ENCODE results near the gene ENO4. TPM values are rescaled to one million over a fixed set of nuclear protein-coding genes. Genes with fewer than 3 reads are reported as not detected.

ENO4 gene
- total and polyA plus RNA-seq, 10 of the 15 experiments (the other 5 are each of a cell fraction or from before 2014, with no cell fraction given): 0.12 to 0.37 (median 0.18) TPM; not detected in 7

DNA sequence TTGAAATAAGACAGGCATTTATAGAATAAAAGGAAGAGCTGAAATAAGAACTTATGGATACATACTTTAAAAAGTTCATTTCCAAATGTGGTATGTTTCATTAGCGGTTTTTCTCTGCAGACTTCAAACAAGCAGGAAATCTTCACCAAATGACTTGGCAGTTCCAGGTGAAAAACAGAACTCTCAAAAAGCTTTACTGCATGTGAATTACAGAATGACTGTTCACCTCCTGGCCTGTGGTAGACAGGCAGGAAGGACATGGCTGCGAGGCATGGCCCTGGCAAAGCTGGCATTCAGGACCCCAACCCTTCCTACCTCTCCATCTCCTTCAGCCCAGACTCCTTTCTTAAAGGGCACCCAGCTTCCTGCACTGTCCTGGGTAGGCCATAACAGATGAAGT, 21.2 kb upstream of the ENO4 start:
- RAD21 ChIA-PET (ENCODE audit: unreplicated experiment): no interaction called here
- intact Hi-C loops (cut with micrococcal nuclease; ENCODE audit: unreplicated experiment) (no loop called here), in situ Hi-C loops (cut with MboI) (no loop called here)
- no peak overlapping the region for H2AFZ ChIP-seq (ENCODE audit: control insufficient read depth, low read depth, low read length)
- ATAC-seq (no peak), FAIRE-seq (no peak), DNase-seq (ENCODE audit: low read depth, low spot score) (no peak)
- no peak overlapping the region for H3K4me3 ChIP-seq
- H3K27ac ChIP-seq (ENCODE audit: control insufficient read depth, insufficient read depth): no peak overlapping the region
- no peak for TF ChIP-seq WRNIP1 (IDR thresholded peaks at IDR 0.05; ENCODE audit: borderline replicate concordance, low read depth, low read length)
- TF ChIP-seq YBX1 (IDR thresholded peaks at IDR 0.05): no peak
- no peak for TF ChIP-seq TCF12 (IDR thresholded peaks at IDR 0.05; ENCODE audit: low read depth, low read length)
- no peak for TF ChIP-seq HDAC6 (IDR thresholded peaks at IDR 0.05; ENCODE audit: unreplicated experiment)
- TF ChIP-seq NFYB (IDR thresholded peaks at IDR 0.05; ENCODE audit: insufficient read depth, low read depth, low read length): no peak
- no peak for TF ChIP-seq STAT3 (IDR thresholded peaks at IDR 0.05; ENCODE audit: low read depth, low read length)
- TF ChIP-seq IKZF2 (IDR thresholded peaks at IDR 0.05): peak in 1 of 2 experiments; percentile 18; a peak in 1 of 4 replicates
- no peak for TF ChIP-seq RAD21 (IDR thresholded peaks at IDR 0.05; ENCODE audit: insufficient read depth, low read depth, low read length)
- no peak for TF ChIP-seq JUNB (IDR thresholded peaks at IDR 0.05)
- no peak overlapping the region for H3K9ac ChIP-seq (ENCODE audit: control insufficient read depth, insufficient read depth, low read length)
- 25% methylated on average over 2 of the region's 2 CpGs for WGBS (ENCODE audit: insufficient coverage, insufficient replicate concordance, low lambda C conversion rate, missing lambda C conversion rate)
- H3K4me2 ChIP-seq (ENCODE audit: control insufficient read depth, insufficient read depth): no peak overlapping the region
- BruUV-seq (replicated peaks): no TSS peak
- H3K79me2 ChIP-seq (ENCODE audit: control insufficient read depth, insufficient read depth, low read length): no peaks in the 10 kb centered on the region
- no peaks in the 10 kb centered on the region for H3K4me1 ChIP-seq (ENCODE audit: control insufficient read depth, insufficient read depth, low read length)
- CTCF ChIA-PET: interaction anchor here (1.6 to 1.9 kb wide), 2 partner anchors 9 to 347 kb away, joined by 5 to 9 read pairs; no protein-coding TSS in a partner anchor
- POLR2A ChIA-PET: no interaction called here
- SMC1A ChIA-PET (ENCODE audit: uncharacterized antibody, unreplicated experiment): interaction anchor here (1.3 to 2.6 kb wide), 2 partner anchors 11 to 340 kb away, joined by 3 to 8 read pairs; no protein-coding TSS in a partner anchor
- H3K36me3 ChIP-seq (ENCODE audit: control insufficient read depth in 2 of 2, insufficient read depth in 2 of 2, low read length in 1 of 2): no peaks in the 10 kb centered on the region
- no peaks in the 10 kb centered on the region for H4K20me1 ChIP-seq (ENCODE audit: control insufficient read depth, insufficient read depth)
- no peaks in the 10 kb centered on the region for H3K9me3 ChIP-seq (replicated peaks; ENCODE audit: control insufficient read depth, insufficient read depth, low read length)
- H3K27me3 ChIP-seq (replicated peaks in 1 of 2; ENCODE audit: control insufficient read depth in 2 of 2, insufficient read depth in 2 of 2, low read length in 1 of 2): no peaks in the 10 kb centered on the region

DNA sequence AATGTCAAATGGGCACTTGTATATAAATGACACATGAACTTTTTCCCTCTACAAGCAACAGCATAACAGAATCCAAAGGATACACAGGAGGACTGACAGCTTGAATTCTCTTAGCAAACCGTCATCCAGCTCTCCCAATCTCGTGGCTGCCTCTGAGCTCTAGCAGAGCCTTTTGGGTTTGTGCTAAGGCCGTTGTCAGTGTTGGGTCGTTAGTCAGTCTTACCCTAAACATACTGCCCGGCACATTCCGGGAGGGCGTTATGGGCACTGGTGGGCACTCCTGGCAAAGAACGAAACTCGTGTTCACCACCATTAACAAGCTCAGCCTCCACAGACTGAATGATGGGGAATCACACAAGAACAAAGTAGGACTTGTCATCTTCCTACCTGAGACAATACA, 19.6 kb upstream of the ENO4 start:
- ChIA-PET RAD21 (ENCODE audit: unreplicated experiment) (no interaction called here), POLR2A (no interaction called here), CTCF (interaction anchor here (1.1 to 1.2 kb wide), 2 partner anchors 33 to 345 kb away, joined by 3 to 4 read pairs; no protein-coding TSS in a partner anchor), SMC1A (ENCODE audit: uncharacterized antibody, unreplicated experiment) (interaction anchor here (0.8 to 2.6 kb wide), 2 partner anchors 9 to 16 kb away, joined by 3 to 8 read pairs; no protein-coding TSS in a partner anchor)
- Histone ChIP-seq H3K27ac (ENCODE audit: control insufficient read depth, insufficient read depth) (no peak overlapping the region), H3K4me3 (no peak overlapping the region), H3K4me1 (ENCODE audit: control insufficient read depth, insufficient read depth, low read length) (no peaks in the 10 kb centered on the region), H3K36me3 (ENCODE audit: control insufficient read depth in 2 of 2, insufficient read depth in 2 of 2, low read length in 1 of 2) (no peaks in the 10 kb centered on the region), H3K9ac (ENCODE audit: control insufficient read depth, insufficient read depth, low read length) (no peak overlapping the region), H3K9me3 (replicated peaks; ENCODE audit: control insufficient read depth, insufficient read depth, low read length) (no peaks in the 10 kb centered on the region), H2AFZ (ENCODE audit: control insufficient read depth, low read depth, low read length) (no peak overlapping the region), H3K79me2 (ENCODE audit: control insufficient read depth, insufficient read depth, low read length) (no peaks in the 10 kb centered on the region), H3K27me3 (replicated peaks in 1 of 2; ENCODE audit: control insufficient read depth in 2 of 2, insufficient read depth in 2 of 2, low read length in 1 of 2) (no peaks in the 10 kb centered on the region), H3K4me2 (ENCODE audit: control insufficient read depth, insufficient read depth) (no peak overlapping the region), H4K20me1 (ENCODE audit: control insufficient read depth, insufficient read depth) (no peaks in the 10 kb centered on the region)
- intact Hi-C loops (cut with micrococcal nuclease; ENCODE audit: unreplicated experiment) (no loop called here), in situ Hi-C loops (cut with MboI) (no loop called here)
- TF ChIP-seq SREBF2 (IDR thresholded peaks at IDR 0.05; ENCODE audit: low read length): no peak
- DNase-seq (ENCODE audit: low read depth, low spot score): no peak
- no peak for FAIRE-seq
- BruUV-seq (replicated peaks): no TSS peak
- 55% methylated on average over 9 of the region's 9 CpGs for WGBS (ENCODE audit: insufficient coverage, insufficient replicate concordance, low lambda C conversion rate, missing lambda C conversion rate)
- no peak for ATAC-seq
